Measurements from ENCODE around the gene PTEN. TPM values are rescaled to one million over a fixed set of nuclear protein-coding genes. Genes with fewer than 3 reads are reported as not detected.

PTEN gene
- polyA plus RNA-seq, 1 experiment = 29.6 TPM

GRCh38 chr10:87842220-87842641 is 21.2 kb upstream of the PTEN start:
- DNase-seq (ENCODE audit: low read depth) = no peak
- H3K36me3 ChIP-seq (ENCODE audit: control insufficient read depth, insufficient read depth, low read length) = no peaks in the 10 kb centered on the region
- H3K4me3 ChIP-seq (ENCODE audit: low read depth, low read length) = no peak overlapping the region
- POLR2A ChIA-PET = no interaction called here
- CTCF ChIA-PET = interaction anchor here (0.9 kb wide), 1 partner anchor 14 kb away, joined by 3 read pairs; no protein-coding TSS in a partner anchor
- no peaks in the 10 kb centered on the region for H3K27me3 ChIP-seq (ENCODE audit: control insufficient read depth, insufficient read depth, low read length)
- no peak for TF ChIP-seq CTCF (IDR thresholded peaks at IDR 0.05; ENCODE audit: insufficient read depth, low read depth, low read length)

- peak; percentile 5; the same call in 1 of the 2 replicates for TF ChIP-seq CTCF (IDR thresholded peaks at IDR 0.05; ENCODE audit: insufficient read depth, low read depth, low read length)
- no peak for DNase-seq (ENCODE audit: low read depth)
- CTCF ChIA-PET = interaction anchor here (0.9 kb wide), 1 partner anchor 14 kb away, joined by 3 read pairs; no protein-coding TSS in a partner anchor
- POLR2A ChIA-PET = no interaction called here
- Histone ChIP-seq H3K4me3 (ENCODE audit: low read depth, low read length) (no peak overlapping the region), H3K27me3 (ENCODE audit: control insufficient read depth, insufficient read depth, low read length) (no peaks in the 10 kb centered on the region), H3K36me3 (ENCODE audit: control insufficient read depth, insufficient read depth, low read length) (no peaks in the 10 kb centered on the region)
These were observed 20.5 kb upstream of the PTEN start for GRCh38 chr10:87842776-87843497.

GRCh38 chr10:87843714-87844113 is 19.7 kb upstream of the PTEN start:
- CTCF ChIA-PET = no interaction called here

GRCh38 chr10:87844837-87845623 is 18.4 kb upstream of the PTEN start:
- no peak for DNase-seq (ENCODE audit: low read depth)
- H3K27me3 ChIP-seq (ENCODE audit: control insufficient read depth, insufficient read depth, low read length) = no peaks in the 10 kb centered on the region
- CTCF ChIA-PET = interaction anchor here (0.8 to 1.0 kb wide), 2 partner anchors 544 to 708 kb away, joined by 3 to 4 read pairs; no protein-coding TSS in a partner anchor

More at GRCh38 chr10:87843714-87844113, 19.7 kb upstream of the PTEN start:
- H3K36me3 ChIP-seq (ENCODE audit: control insufficient read depth, insufficient read depth, low read length) = no peaks in the 10 kb centered on the region
- DNase-seq (ENCODE audit: low read depth) = no peak
- POLR2A ChIA-PET = no interaction called here
- TF ChIP-seq CTCF (IDR thresholded peaks at IDR 0.05; ENCODE audit: insufficient read depth, low read depth, low read length) = no peak
- H3K4me3 ChIP-seq (ENCODE audit: low read depth, low read length) = no peak overlapping the region
- H3K27me3 ChIP-seq (ENCODE audit: control insufficient read depth, insufficient read depth, low read length) = no peaks in the 10 kb centered on the region

More at GRCh38 chr10:87844837-87845623, 18.4 kb upstream of the PTEN start:
- POLR2A ChIA-PET = no interaction called here
- no peak for TF ChIP-seq CTCF (IDR thresholded peaks at IDR 0.05; ENCODE audit: insufficient read depth, low read depth, low read length)
- Histone ChIP-seq H3K4me3 (ENCODE audit: low read depth, low read length) (no peak overlapping the region), H3K36me3 (ENCODE audit: control insufficient read depth, insufficient read depth, low read length) (no peaks in the 10 kb centered on the region)
